DLD1 (cell line): ENCODE data around the gene RASAL3.

ENCODE experiments used
- in situ Hi-C: cut with HindIII; loops from 2 replicates; pipeline ENCODE4 v1.10.0; 2017; ENCODE audit warnings: low sequenced_read_pairs

RASAL3 gene

GRCh38 chr19:15449620-15450527 is 14.5 kb downstream of the RASAL3 start, which contains the start of gene WIZ:
Gene WIZ, minus strand, starts transcription at chr19:15449956. Its CDS starts 1,649 bp downstream, at chr19:15448307.
- in situ Hi-C loops: no loop called here

GRCh38 chr19:15448778-15449619 is 15.3 kb downstream of the RASAL3 start:
- in situ Hi-C loops: no loop called here

GRCh38 chr19:15448044-15448777 is 16.1 kb downstream of the RASAL3 start:
- in situ Hi-C loops: no loop called here

GRCh38 chr19:15447057-15447456 is 17.3 kb downstream of the RASAL3 start:
- in situ Hi-C loops: no loop called here

- in situ Hi-C loops: no loop called here
These were observed 18.5 kb downstream of the RASAL3 start for GRCh38 chr19:15445807-15446376.

- in situ Hi-C loops: no loop called here
These were observed 19.1 kb downstream of the RASAL3 start for GRCh38 chr19:15445227-15445605.

- in situ Hi-C loops: no loop called here
These were observed 19.7 kb downstream of the RASAL3 start for GRCh38 chr19:15444505-15445226.

- in situ Hi-C loops: no loop called here
These were observed 20.5 kb downstream of the RASAL3 start for GRCh38 chr19:15443838-15444237.

- in situ Hi-C loops: no loop called here
These were observed 21.0 kb downstream of the RASAL3 start for GRCh38 chr19:15443325-15443724.

- in situ Hi-C loops: no loop called here
These were observed 22.0 kb downstream of the RASAL3 start for GRCh38 chr19:15442142-15442920.

GRCh38 chr19:15441317-15441716 is 23.0 kb downstream of the RASAL3 start:
- in situ Hi-C loops: no loop called here

GRCh38 chr19:15439821-15440641 is 24.3 kb downstream of the RASAL3 start:
- in situ Hi-C loops: no loop called here

- in situ Hi-C loops: no loop called here
These were observed 25.1 kb downstream of the RASAL3 start for GRCh38 chr19:15439078-15439799.

- in situ Hi-C loops: no loop called here
These were observed 25.8 kb downstream of the RASAL3 start for GRCh38 chr19:15438577-15438976.

- in situ Hi-C loops: no loop called here
These were observed 26.2 kb downstream of the RASAL3 start for GRCh38 chr19:15438124-15438496.

- in situ Hi-C loops: no loop called here
These were observed 26.8 kb downstream of the RASAL3 start for GRCh38 chr19:15437355-15438123.

- in situ Hi-C loops: no loop called here
These were observed 27.6 kb downstream of the RASAL3 start for GRCh38 chr19:15436826-15437110.
